ENCODE measurements around the gene KCNA1.

GRCh38 chr12:4918950-4919660 lies 9.4 kb downstream of the KCNA1 start:
- TF ChIP-seq CTCF (conservative IDR thresholded peaks at IDR 0.05 in 1 of 2, IDR thresholded peaks at IDR 0.05 in 1 of 2; ENCODE audit: low read depth in 1 of 2, low read length in 2 of 2): no peak
- TF ChIP-seq EZH2 (IDR thresholded peaks at IDR 0.05; ENCODE audit: low read length, missing control alignments): no peak
